Parathyroid adenoma (tissue), 2 donors: ENCODE results near the gene ACAA2.

ENCODE experiments used
- H2AFZ ChIP-seq: fragments of 300-600 bp; sonication (generic); one replicate; pipeline ENCODE4 v1.7.0; 2017; ENCODE audit warnings: antibody characterized with exemption, mild to moderate bottlenecking
- H3K27ac ChIP-seq: fragments of 300-600 bp; sonication (generic); one replicate; pipeline ENCODE4 v1.7.0; 2017
- H3K27me3 ChIP-seq: fragments of 300-600 bp; sonication (generic); one replicate; pipeline ENCODE4 v1.7.0; 2017; ENCODE audit warnings: low read length; ENCODE audit not compliant: control insufficient read depth, insufficient read depth
- H3K36me3 ChIP-seq: fragments of 300-600 bp; sonication (generic); one replicate; pipeline ENCODE4 v1.7.0; 2017; ENCODE audit warnings: low read length; ENCODE audit not compliant: control insufficient read depth, insufficient read depth
- H3K4me1 ChIP-seq: fragments of 300-600 bp; sonication (generic); one replicate; pipeline ENCODE4 v1.7.0; 2017; ENCODE audit warnings: control low read depth
- H3K4me2 ChIP-seq: fragments of 300-600 bp; sonication (generic); one replicate; pipeline ENCODE4 v1.7.0; 2017; ENCODE audit warnings: low read length
- H3K4me3 ChIP-seq: fragments of 300-600 bp; sonication (generic); one replicate; pipeline ENCODE4 v1.7.0; 2017; ENCODE audit warnings: low read depth, low read length
- H3K79me2 ChIP-seq: fragments of 300-600 bp; sonication (generic); one replicate; pipeline ENCODE4 v1.7.0; 2017; ENCODE audit warnings: control low read depth
- H3K9ac ChIP-seq: fragments of 300-600 bp; sonication (generic); one replicate; pipeline ENCODE4 v1.7.0; 2017; ENCODE audit warnings: mild to moderate bottlenecking
- H3K9me3 ChIP-seq: fragments of 300-600 bp; sonication (generic); one replicate; pipeline ENCODE4 v1.7.0; 2017; ENCODE audit warnings: low read length; ENCODE audit not compliant: control insufficient read depth
- CTCF ChIP-seq: fragments of 300-600 bp; sonication (generic); IDR thresholded peaks from one replicate; pipeline ENCODE4 v1.7.0; 2017; ENCODE audit warnings: antibody characterized with exemption, mild to moderate bottlenecking
- donor health status: primary hyperparathyroidism.

Gene ACAA2

GRCh38 chr18:49859021-49859359, 45.7 kb upstream of the ACAA2 start:
- no peak overlapping the region for H2AFZ ChIP-seq
- no peak overlapping the region for H3K9ac ChIP-seq
- H3K4me3 ChIP-seq = no peak overlapping the region
- H3K27ac ChIP-seq = no peak overlapping the region
- no peak overlapping the region for H3K4me2 ChIP-seq
- no peaks in the 10 kb centered on the region for H3K9me3 ChIP-seq
- no peaks in the 10 kb centered on the region for H3K36me3 ChIP-seq
- no peak for TF ChIP-seq CTCF
- H3K4me1 ChIP-seq = no peaks in the 10 kb centered on the region
- no peaks in the 10 kb centered on the region for H3K79me2 ChIP-seq
- no peaks in the 10 kb centered on the region for H3K27me3 ChIP-seq

- peak; percentile 87 for TF ChIP-seq CTCF
- H2AFZ ChIP-seq = no peak overlapping the region
- H3K36me3 ChIP-seq = no peaks in the 10 kb centered on the region
- no peak overlapping the region for H3K27ac ChIP-seq
- no peaks in the 10 kb centered on the region for H3K9me3 ChIP-seq
- no peak overlapping the region for H3K4me3 ChIP-seq
- no peaks in the 10 kb centered on the region for H3K4me1 ChIP-seq
- H3K79me2 ChIP-seq = no peaks in the 10 kb centered on the region
- H3K9ac ChIP-seq = no peak overlapping the region
- no peak overlapping the region for H3K4me2 ChIP-seq
- H3K27me3 ChIP-seq = no peaks in the 10 kb centered on the region
These were observed 45.1 kb upstream of the ACAA2 start for GRCh38 chr18:49858309-49859020.

- Histone ChIP-seq H3K27ac (no peak overlapping the region), H3K4me2 (no peak overlapping the region), H3K79me2 (no peaks in the 10 kb centered on the region), H3K4me3 (no peak overlapping the region), H3K4me1 (no peaks in the 10 kb centered on the region), H3K27me3 (no peaks in the 10 kb centered on the region), H3K9ac (no peak overlapping the region), H3K9me3 (no peaks in the 10 kb centered on the region), H3K36me3 (no peaks in the 10 kb centered on the region), H2AFZ (no peak overlapping the region)
- TF ChIP-seq CTCF = no peak
These were observed 44.4 kb upstream of the ACAA2 start for GRCh38 chr18:49857708-49858107.

- H3K9me3 ChIP-seq = no peaks in the 10 kb centered on the region
- H3K4me2 ChIP-seq = no peak overlapping the region
- H3K36me3 ChIP-seq = no peaks in the 10 kb centered on the region
- no peak for TF ChIP-seq CTCF
- no peaks in the 10 kb centered on the region for H3K27me3 ChIP-seq
- no peak overlapping the region for H3K4me3 ChIP-seq
- H3K9ac ChIP-seq = no peak overlapping the region
- no peak overlapping the region for H2AFZ ChIP-seq
- no peaks in the 10 kb centered on the region for H3K4me1 ChIP-seq
- H3K79me2 ChIP-seq = no peaks in the 10 kb centered on the region
- H3K27ac ChIP-seq = no peak overlapping the region
These were observed 43.2 kb upstream of the ACAA2 start for GRCh38 chr18:49856496-49856895.

GRCh38 chr18:49855711-49856415, 42.5 kb upstream of the ACAA2 start:
- H3K9ac ChIP-seq = no peak overlapping the region
- no peak overlapping the region for H3K27ac ChIP-seq
- no peaks in the 10 kb centered on the region for H3K79me2 ChIP-seq
- TF ChIP-seq CTCF = no peak
- no peaks in the 10 kb centered on the region for H3K4me1 ChIP-seq
- no peaks in the 10 kb centered on the region for H3K36me3 ChIP-seq
- H3K4me3 ChIP-seq = no peak overlapping the region
- H3K27me3 ChIP-seq = no peaks in the 10 kb centered on the region
- no peaks in the 10 kb centered on the region for H3K9me3 ChIP-seq
- no peak overlapping the region for H2AFZ ChIP-seq
- no peak overlapping the region for H3K4me2 ChIP-seq
